ENCODE results near the gene PDXK. TPM values are rescaled to one million over a fixed set of nuclear protein-coding genes. Genes with fewer than 3 reads are reported as not detected.

The PDXK gene
- total and polyA plus RNA-seq, 2 donors (not counting 3 experiments of a cell fraction or from before 2014, with no cell fraction given): 44.2 to 59.1 TPM

DNA sequence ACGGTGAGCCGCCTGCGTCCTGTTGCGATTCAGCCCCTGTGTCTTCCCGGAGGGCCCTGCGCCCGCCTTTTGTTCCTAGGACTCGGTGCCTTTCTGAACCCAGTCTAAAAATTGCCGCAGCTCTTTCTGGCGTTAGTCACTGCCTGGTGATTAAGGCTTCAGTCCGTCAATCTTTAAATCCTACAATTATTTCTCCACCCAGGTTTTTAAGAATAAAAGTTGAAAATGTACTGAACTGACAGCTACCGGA lies 16.2 kb upstream of the PDXK start:
- no peaks in the 10 kb centered on the region for H3K9me1 ChIP-seq (replicated peaks; ENCODE audit: control insufficient read depth, extremely low read depth, insufficient read depth, low read length)
- H4K20me1 ChIP-seq (replicated peaks; ENCODE audit: control insufficient read depth, extremely low read depth, insufficient read depth, low read length): no peaks in the 10 kb centered on the region
- POLR2A ChIA-PET: no interaction called here
- H3K79me2 ChIP-seq (ENCODE audit: control insufficient read depth, insufficient read depth, low read length): no peaks in the 10 kb centered on the region
- no peak for FAIRE-seq
- H3K9ac ChIP-seq (replicated peaks; ENCODE audit: extremely low read depth, insufficient read depth, low read length): no peak overlapping the region
- no TSS peak for BruUV-seq (replicated peaks)
- H3K27me3 ChIP-seq (ENCODE audit: control insufficient read depth in 2 of 2, insufficient read depth in 2 of 2, low read length in 2 of 2): no peaks in the 10 kb centered on the region
- no peaks in the 10 kb centered on the region for H3K36me3 ChIP-seq (ENCODE audit: control insufficient read depth in 2 of 2, extremely low read depth in 1 of 2, insufficient read depth in 2 of 2, low read length in 2 of 2)
- dilution Hi-C loops (cut with MboI; ENCODE audit: extremely low pct_ligation_motif_present, low sequenced_read_pairs): no loop called here
- H3K4me2 ChIP-seq (ENCODE audit: insufficient read depth, low read length): no peak overlapping the region
- no peaks in the 10 kb centered on the region for H3K9me3 ChIP-seq (replicated peaks; ENCODE audit: control insufficient read depth, insufficient read depth, low read length)
- TF ChIP-seq MYC (IDR thresholded peaks at IDR 0.05; ENCODE audit: low read depth, low read length) (no peak), POLR2A (IDR thresholded peaks at IDR 0.05; ENCODE audit: low read depth, low read length) (no peak), EZH2 (IDR thresholded peaks at IDR 0.05; ENCODE audit: borderline replicate concordance, low read depth, low read length, severe bottlenecking) (no peak), JUN (IDR thresholded peaks at IDR 0.05; ENCODE audit: borderline replicate concordance, insufficient read depth, insufficient read length, low read depth) (no peak), GATA2 (IDR thresholded peaks at IDR 0.05; ENCODE audit: insufficient read depth, insufficient read length, low read depth, low read length) (no peak), FOS (IDR thresholded peaks at IDR 0.05; ENCODE audit: borderline replicate concordance, insufficient read depth, low read length) (no peak), POLR2AphosphoS5 (IDR thresholded peaks at IDR 0.05; ENCODE audit: insufficient read depth, low read depth, low read length) (no peak)
- TF ChIP-seq, protein P1, sequence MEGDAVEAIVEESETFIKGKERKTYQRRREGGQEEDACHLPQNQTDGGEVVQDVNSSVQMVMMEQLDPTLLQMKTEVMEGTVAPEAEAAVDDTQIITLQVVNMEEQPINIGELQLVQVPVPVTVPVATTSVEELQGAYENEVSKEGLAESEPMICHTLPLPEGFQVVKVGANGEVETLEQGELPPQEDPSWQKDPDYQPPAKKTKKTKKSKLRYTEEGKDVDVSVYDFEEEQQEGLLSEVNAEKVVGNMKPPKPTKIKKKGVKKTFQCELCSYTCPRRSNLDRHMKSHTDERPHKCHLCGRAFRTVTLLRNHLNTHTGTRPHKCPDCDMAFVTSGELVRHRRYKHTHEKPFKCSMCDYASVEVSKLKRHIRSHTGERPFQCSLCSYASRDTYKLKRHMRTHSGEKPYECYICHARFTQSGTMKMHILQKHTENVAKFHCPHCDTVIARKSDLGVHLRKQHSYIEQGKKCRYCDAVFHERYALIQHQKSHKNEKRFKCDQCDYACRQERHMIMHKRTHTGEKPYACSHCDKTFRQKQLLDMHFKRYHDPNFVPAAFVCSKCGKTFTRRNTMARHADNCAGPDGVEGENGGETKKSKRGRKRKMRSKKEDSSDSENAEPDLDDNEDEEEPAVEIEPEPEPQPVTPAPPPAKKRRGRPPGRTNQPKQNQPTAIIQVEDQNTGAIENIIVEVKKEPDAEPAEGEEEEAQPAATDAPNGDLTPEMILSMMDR (IDR thresholded peaks at IDR 0.05; ENCODE audit: extremely low read depth in 1 of 2, insufficient read depth in 1 of 2, low read depth in 1 of 2, low read length in 2 of 2): no peak
- TF ChIP-seq, protein P2, sequence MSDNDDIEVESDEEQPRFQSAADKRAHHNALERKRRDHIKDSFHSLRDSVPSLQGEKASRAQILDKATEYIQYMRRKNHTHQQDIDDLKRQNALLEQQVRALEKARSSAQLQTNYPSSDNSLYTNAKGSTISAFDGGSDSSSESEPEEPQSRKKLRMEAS (IDR thresholded peaks at IDR 0.05; ENCODE audit: insufficient read depth, insufficient read length): no peak
- no peak for DNase-seq (ENCODE audit: low read depth, low spot score)
- CTCF ChIA-PET: interaction anchor here (1.9 kb wide), 1 partner anchor 26 kb away, joined by 6 read pairs; no protein-coding TSS in a partner anchor
- no peaks in the 10 kb centered on the region for H3K4me1 ChIP-seq (ENCODE audit: control insufficient read depth, extremely low read depth, insufficient read depth, low read length)
- intact Hi-C loops (cut with micrococcal nuclease): no loop called here
- no peak overlapping the region for H3K4me3 ChIP-seq (replicated peaks in 1 of 3; ENCODE audit: insufficient read depth in 1 of 3, low read depth in 1 of 3, low read length in 3 of 3)
- H2AFZ ChIP-seq (ENCODE audit: low read depth, low read length): no peak overlapping the region
- H3K27ac ChIP-seq (ENCODE audit: insufficient read depth, low read depth, low read length): no peak overlapping the region

Data from endothelial cell of umbilical vein (primary cell).